Stimulated activated CD8-positive, alpha-beta memory T cell treated with anti-CD3 and anti-CD28 coated beads, Interleukin-15, amount 100 ng/mL, for 48 hours (primary cell): Measurements from ENCODE around the gene ETV2.
"Not testable (repeated sequence)": the region's sequence is repeated elsewhere in the genome, so short reads cannot be mapped to it uniquely, and the experiment has no call there.

ENCODE experiments used
- DNase-seq, 2 donors: peaks; one replicate each; pipeline ENCODE4 v3.0.0-alpha.2; 2020; ENCODE audit warnings: low read depth in 2 of 2

The ETV2 gene

GRCh38 chr19:35657904-35658700, 16.6 kb downstream of the ETV2 start:
- no peak for DNase-seq

DNA sequence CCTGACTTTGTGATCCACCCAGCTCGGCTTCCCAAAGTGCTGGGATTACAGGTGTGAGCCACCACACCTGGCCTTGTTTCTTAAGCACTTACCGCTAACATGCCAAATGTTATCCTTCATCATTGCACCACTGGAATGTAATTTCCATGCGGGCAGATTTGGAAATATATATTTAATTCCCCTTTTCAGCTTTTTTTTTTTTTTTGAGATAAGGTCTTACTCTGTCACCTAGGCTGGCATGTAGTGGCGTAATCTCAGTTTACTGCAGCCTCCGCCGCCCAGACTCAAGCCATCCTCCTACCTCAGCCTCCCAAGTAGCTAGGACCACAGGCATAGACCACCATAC, 20.4 kb downstream of the ETV2 start:
- DNase-seq, result no peak

GRCh38 chr19:35663981-35664380, 22.4 kb downstream of the ETV2 start:
- DNase-seq, result no peak

DNA sequence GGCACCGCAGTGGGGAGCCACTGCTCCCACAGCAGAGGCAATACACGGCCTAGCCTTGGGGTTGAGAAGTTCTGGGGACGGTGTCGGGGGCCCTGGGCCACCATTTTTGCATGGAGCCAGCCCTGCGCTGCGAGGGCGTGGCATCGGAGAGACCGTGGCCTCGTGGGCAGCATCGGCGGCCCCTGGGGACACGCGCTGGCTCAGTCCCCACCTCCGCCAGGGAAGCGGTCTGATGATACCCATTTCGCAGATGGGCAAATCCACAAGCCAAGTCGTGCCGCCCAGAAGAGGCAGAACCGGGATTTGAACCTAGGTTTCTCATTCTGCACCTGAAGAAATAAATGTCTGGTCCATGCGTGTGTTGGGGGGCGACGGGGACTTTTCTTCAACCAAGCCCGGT, 23.6 kb downstream of the ETV2 start:
- no peak for DNase-seq

GRCh38 chr19:35665604-35666003, 24.1 kb downstream of the ETV2 start:
- no peak for DNase-seq

DNA sequence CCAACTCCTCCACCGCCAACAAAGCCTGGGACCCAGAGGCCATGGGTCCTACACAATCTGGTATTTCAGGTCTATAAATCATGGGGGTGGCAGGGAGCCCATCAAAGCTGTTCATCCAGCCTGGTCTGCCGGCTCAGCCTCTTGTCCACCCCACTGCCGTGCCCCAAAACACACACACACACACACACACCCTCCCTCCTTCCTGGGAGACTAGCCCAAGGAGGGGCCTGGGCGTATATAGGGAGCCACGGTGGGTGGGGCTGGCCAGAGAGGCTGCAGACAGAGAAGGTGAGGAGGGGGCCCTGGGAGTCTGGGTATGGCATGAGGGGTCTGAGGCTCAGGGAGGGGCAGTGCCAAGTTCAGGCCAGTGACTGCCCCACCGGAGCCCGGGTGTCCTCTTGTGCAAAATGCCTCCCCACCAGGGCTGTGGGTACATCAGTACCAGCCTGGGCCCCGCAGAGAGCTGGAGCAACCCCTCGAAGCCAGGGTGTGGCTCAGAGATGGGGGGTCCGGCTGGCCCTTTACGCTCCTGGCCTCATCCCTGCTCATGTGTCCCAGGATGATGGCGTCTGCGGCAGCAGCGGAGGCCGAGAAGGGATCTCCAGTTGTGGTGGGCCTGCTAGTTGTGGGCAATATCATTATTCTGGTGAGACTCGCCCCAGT, 24.8 kb downstream of the ETV2 start, which contains the start of gene UPK1A:
TSS of gene UPK1A (plus strand) at position 267 of the 663 bp plus-strand sequence. CDS start at position 563, 296 bp downstream.
- DNase-seq, result no peak

GRCh38 chr19:35669566-35669965, 28.0 kb downstream of the ETV2 start:
- DNase-seq, result no peak

- no peak for DNase-seq
These were observed 28.4 kb downstream of the ETV2 start for GRCh38 chr19:35669974-35670373.

GRCh38 chr19:35670686-35671085, 29.1 kb downstream of the ETV2 start:
- DNase-seq, result no peak

GRCh38 chr19:35671818-35672217, 30.3 kb downstream of the ETV2 start:
- no peak for DNase-seq

DNA sequence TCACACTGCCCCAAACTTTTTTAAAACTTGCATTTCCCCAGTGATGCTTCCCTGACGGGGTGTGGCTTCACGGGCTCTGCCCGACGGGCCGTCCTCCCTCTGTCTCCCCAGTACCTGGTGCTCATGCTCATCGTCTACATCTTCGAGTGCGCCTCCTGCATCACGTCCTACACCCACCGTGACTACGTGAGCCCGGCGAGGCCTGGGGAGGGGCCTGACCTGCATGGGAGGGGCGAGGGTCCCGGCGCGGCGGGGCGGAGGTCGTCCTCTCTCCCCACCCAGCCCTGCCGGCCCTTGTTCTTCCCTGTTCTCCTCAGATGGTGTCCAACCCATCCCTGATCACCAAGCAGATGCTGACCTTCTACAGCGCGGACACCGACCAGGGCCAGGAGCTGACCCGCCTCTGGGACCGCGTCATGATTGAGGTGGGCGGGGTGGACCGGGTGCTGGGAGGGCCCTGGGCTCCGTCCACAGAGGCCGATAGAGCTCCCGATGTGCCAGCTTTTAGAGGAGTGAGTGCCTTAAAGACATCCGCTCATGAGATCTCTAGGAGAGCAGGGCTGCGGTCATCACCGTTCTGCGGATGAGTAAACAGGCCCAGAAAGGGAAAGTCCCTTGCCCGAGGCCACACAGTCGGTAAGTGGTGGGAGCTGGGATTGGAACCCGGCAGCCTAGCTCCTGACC, 31.7 kb downstream of the ETV2 start:
- DNase-seq, result peak; percentile 38 to 54

DNA sequence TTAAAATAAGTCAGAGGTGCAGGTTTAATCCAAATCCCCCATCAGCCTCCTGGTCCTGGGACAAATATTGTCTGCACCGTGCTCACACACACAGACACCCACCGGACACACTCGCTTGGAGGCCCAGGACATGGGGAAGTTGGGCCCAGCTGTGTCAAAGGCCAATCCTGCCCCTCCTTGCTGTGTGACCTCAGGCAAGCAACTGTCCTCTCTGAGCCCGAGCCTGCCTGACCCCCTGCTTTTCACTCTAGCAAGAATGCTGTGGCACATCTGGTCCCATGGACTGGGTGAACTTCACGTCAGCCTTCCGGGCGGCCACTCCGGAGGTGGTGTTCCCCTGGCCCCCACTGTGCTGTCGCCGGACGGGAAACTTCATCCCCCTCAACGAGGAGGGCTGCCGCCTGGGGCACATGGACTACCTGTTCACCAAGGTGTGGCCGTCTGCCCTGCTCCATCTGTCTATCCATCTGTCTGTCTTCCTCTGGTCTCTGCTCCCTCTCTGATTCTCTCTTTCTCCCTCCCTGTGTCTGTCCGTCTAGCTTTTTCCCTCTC, 34.1 kb downstream of the ETV2 start:
- DNase-seq, result no peak

- no peak for DNase-seq
These were observed 48.3 kb downstream of the ETV2 start for GRCh38 chr19:35689836-35690235.

- DNase-seq, result not testable (repeated sequence)
These were observed 49.6 kb downstream of the ETV2 start for GRCh38 chr19:35691106-35691505.

- no peak for DNase-seq
These were observed 50.5 kb downstream of the ETV2 start for GRCh38 chr19:35692010-35692409.

- no peak for DNase-seq
These were observed 51.9 kb downstream of the ETV2 start for GRCh38 chr19:35693422-35693821.

GRCh38 chr19:35693835-35694599, 52.5 kb downstream of the ETV2 start:
- DNase-seq, result peak; percentile 79 to 80
